ENCODE data around the gene MIEF1. TPM values are rescaled to one million over a fixed set of nuclear protein-coding genes. Genes with fewer than 3 reads are reported as not detected.
A peak's percentile ranks its signal among the peaks of the same experiment; 100 is the strongest.

MIEF1 gene
- total and polyA plus RNA-seq, 2 donors (not counting 1 experiment from before 2014, with no cell fraction given): 9.8 to 37.2 TPM

DNA sequence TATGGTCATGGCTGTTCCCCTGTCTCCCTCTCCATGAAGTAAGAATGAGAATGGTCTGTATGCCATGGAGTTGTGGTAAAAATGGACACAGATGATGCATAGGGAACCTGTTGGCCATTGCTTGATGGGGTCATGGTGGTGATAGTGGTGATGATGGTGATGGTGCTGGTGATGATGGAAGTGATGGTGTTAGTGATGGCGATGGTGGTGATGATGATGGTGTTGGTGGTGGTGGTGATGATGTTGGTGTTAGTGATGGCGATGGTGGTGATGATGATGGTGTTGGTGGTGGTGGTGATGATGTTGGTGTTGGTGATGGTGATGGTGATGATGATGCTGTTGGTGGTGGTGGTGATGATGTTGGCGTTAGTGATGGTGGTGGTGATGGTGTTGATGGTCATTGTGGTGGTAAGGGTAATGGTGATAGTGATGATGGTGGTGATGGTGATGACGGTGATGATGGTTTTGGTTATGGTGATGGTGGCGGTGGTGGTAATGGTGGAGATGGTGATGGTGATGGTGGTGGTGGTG is 63.4 kb downstream of the MIEF1 start:
- Histone ChIP-seq H3K36me3 (replicated peaks in 1 of 2; ENCODE audit: control extremely low read depth in 1 of 2, control insufficient read depth in 1 of 2, extremely low read depth in 1 of 2, insufficient read depth in 2 of 2, low read length in 1 of 2) (no peaks in the 10 kb centered on the region), H3K27me3 (replicated peaks in 1 of 4; ENCODE audit: control extremely low read depth in 1 of 4, control insufficient read depth in 3 of 4, insufficient read depth in 4 of 4, low read length in 3 of 4) (no peaks in the 10 kb centered on the region), H3K4me3 (ENCODE audit: control extremely low read depth in 1 of 5, extremely low read depth in 1 of 5, insufficient read depth in 1 of 5, low read depth in 2 of 5, low read length in 4 of 5) (no peak overlapping the region), H3K79me2 (ENCODE audit: control insufficient read depth, insufficient read depth, low read length) (no peaks in the 10 kb centered on the region), H4K20me1 (ENCODE audit: control insufficient read depth, insufficient read depth, low read length, poor library complexity, severe bottlenecking) (no peaks in the 10 kb centered on the region), H3K4me1 (ENCODE audit: control insufficient read depth in 2 of 2, insufficient read depth in 2 of 2, low read length in 2 of 2) (peaks cover 9 to 10% of the 10 kb centered on the region in 2 donors), H2AFZ (ENCODE audit: insufficient read depth, low read depth, low read length, poor library complexity, severe bottlenecking) (no peak overlapping the region), H3K27ac (ENCODE audit: low read length in 2 of 2) (no peak overlapping the region), H3K9me3 (ENCODE audit: control extremely low read depth in 1 of 3, control insufficient read depth in 2 of 3, insufficient read depth in 1 of 3, low read length in 2 of 3) (no peaks in the 10 kb centered on the region), H3K4me2 (replicated peaks; ENCODE audit: low read depth, low read length, poor library complexity, severe bottlenecking) (no peak overlapping the region), H3K9ac (ENCODE audit: low read length) (no peak overlapping the region)
- Mint-ChIP-seq H3K4me1 (peaks cover 14% of the 10 kb centered on the region), H3K27ac (no peak overlapping the region), H3K27me3 (peaks cover 7% of the 10 kb centered on the region), H3K9me3 (ENCODE audit: insufficient read depth) (peaks cover 6% of the 10 kb centered on the region), H3K4me3 (no peak overlapping the region)
- 100% methylated on average over 5 of the region's 5 CpGs for WGBS (ENCODE audit: insufficient coverage)
- intact Hi-C loops (cut with micrococcal nuclease): no loop called here
- ChIA-PET POLR2A (no interaction called here), CTCF (no interaction called here)
- no peak for TF ChIP-seq EZH2 (IDR thresholded peaks at IDR 0.05; ENCODE audit: borderline replicate concordance, insufficient read depth, low read depth, low read length, poor library complexity, severe bottlenecking)
- no peak for TF ChIP-seq CTCF (IDR thresholded peaks at IDR 0.05)
- DNase-seq (no peak), ATAC-seq (ENCODE audit: low read depth) (no peak)

- H3K4me1 ChIP-seq (ENCODE audit: control insufficient read depth in 2 of 2, insufficient read depth in 2 of 2, low read length in 2 of 2): peaks cover 9 to 10% of the 10 kb centered on the region in 2 donors
- H4K20me1 ChIP-seq (ENCODE audit: control insufficient read depth, insufficient read depth, low read length, poor library complexity, severe bottlenecking): no peaks in the 10 kb centered on the region
- peak overlapping the region; percentile 57 for H3K4me2 ChIP-seq (replicated peaks; ENCODE audit: low read depth, low read length, poor library complexity, severe bottlenecking)
- intact Hi-C loops (cut with micrococcal nuclease): no loop called here
- H3K36me3 ChIP-seq (replicated peaks in 1 of 2; ENCODE audit: control extremely low read depth in 1 of 2, control insufficient read depth in 1 of 2, extremely low read depth in 1 of 2, insufficient read depth in 2 of 2, low read length in 1 of 2): no peaks in the 10 kb centered on the region
- no peak overlapping the region for H3K27ac ChIP-seq (ENCODE audit: low read length in 2 of 2)
- peak overlapping the region; percentile 60 for H2AFZ ChIP-seq (ENCODE audit: insufficient read depth, low read depth, low read length, poor library complexity, severe bottlenecking)
- ChIA-PET POLR2A (no interaction called here), CTCF (interaction anchor here (1.1 kb wide), 1 partner anchor 458 kb away, joined by 3 read pairs; no protein-coding TSS in a partner anchor)
- no peak overlapping the region for H3K4me3 ChIP-seq (ENCODE audit: control extremely low read depth in 1 of 5, extremely low read depth in 1 of 5, insufficient read depth in 1 of 5, low read depth in 2 of 5, low read length in 4 of 5)
- H3K9ac ChIP-seq (ENCODE audit: low read length): no peak overlapping the region
- peaks cover 6% of the 10 kb centered on the region for H3K9me3 Mint-ChIP-seq (ENCODE audit: insufficient read depth)
- TF ChIP-seq EZH2 (IDR thresholded peaks at IDR 0.05; ENCODE audit: borderline replicate concordance, insufficient read depth, low read depth, low read length, poor library complexity, severe bottlenecking) (no peak), CTCF (IDR thresholded peaks at IDR 0.05) (no peak)
- H3K4me1 Mint-ChIP-seq: peaks cover 14% of the 10 kb centered on the region
- ATAC-seq (ENCODE audit: low read depth) (peak; percentile 47), DNase-seq (peak; percentile 30)
- peak overlapping the region; percentile 21 for H3K4me3 Mint-ChIP-seq
- 25% methylated on average over 13 of the region's 14 CpGs for WGBS (ENCODE audit: insufficient coverage)
- peaks cover 0 to 3% (median 2%) of the 10 kb centered on the region in 4 experiments for H3K27me3 ChIP-seq (replicated peaks in 1 of 4; ENCODE audit: control extremely low read depth in 1 of 4, control insufficient read depth in 3 of 4, insufficient read depth in 4 of 4, low read length in 3 of 4)
- H3K9me3 ChIP-seq (ENCODE audit: control extremely low read depth in 1 of 3, control insufficient read depth in 2 of 3, insufficient read depth in 1 of 3, low read length in 2 of 3): no peaks in the 10 kb centered on the region
- H3K27me3 Mint-ChIP-seq: peaks cover 7% of the 10 kb centered on the region
- no peak overlapping the region for H3K27ac Mint-ChIP-seq
- no peaks in the 10 kb centered on the region for H3K79me2 ChIP-seq (ENCODE audit: control insufficient read depth, insufficient read depth, low read length)
Observed at GRCh38 chr22:39567135-39567946, 65.3 kb downstream of the MIEF1 start.

All from B cell (primary cell).